HG02884 (cell line): ENCODE results near the gene SH3PXD2A.
"Not testable (repeated sequence)": the region's sequence is repeated elsewhere in the genome, so short reads cannot be mapped to it uniquely, and the experiment has no call there.

Source experiments
- ATAC-seq: cut with Tn5 transposase; IDR thresholded peaks from one replicate; pipeline ENCODE4 v1.9.1; 2021; ENCODE audit warnings: mild to moderate bottlenecking, moderate library complexity; ENCODE audit not compliant: unreplicated experiment

Gene SH3PXD2A

DNA sequence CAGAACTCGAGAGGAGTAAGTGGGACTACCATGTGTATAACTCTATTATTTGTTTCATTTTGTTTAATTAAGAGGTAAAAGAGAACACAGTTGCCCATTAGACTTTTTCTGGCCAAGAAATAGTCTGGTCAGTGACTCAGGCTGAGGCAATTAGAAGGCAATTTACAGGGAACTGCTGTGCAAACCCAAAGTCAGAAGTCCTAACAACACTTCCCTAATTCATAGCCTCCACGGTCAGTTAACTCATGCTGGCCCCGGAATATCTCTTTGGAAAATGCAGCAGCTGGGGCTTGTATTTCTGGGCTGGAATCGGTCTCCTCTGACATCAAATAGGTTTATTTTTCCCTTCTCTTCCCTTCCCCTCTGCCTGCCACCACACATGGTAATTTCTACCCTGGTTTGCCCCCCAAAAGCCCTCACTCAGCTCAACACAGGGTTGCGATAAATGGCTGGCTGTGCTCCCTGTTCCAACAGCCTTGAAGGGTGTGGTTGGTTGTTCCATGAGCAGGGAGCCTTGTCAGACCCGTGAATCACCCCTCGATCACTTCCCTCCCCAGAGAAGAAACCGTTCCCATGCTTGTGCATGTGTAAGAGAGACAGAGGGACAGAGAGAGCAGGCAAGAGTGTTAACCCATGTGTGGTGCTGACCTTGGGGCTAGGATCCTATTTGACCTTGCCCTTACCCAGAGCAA, 5.3 kb downstream of the SH3PXD2A start:
- no peak for ATAC-seq

DNA sequence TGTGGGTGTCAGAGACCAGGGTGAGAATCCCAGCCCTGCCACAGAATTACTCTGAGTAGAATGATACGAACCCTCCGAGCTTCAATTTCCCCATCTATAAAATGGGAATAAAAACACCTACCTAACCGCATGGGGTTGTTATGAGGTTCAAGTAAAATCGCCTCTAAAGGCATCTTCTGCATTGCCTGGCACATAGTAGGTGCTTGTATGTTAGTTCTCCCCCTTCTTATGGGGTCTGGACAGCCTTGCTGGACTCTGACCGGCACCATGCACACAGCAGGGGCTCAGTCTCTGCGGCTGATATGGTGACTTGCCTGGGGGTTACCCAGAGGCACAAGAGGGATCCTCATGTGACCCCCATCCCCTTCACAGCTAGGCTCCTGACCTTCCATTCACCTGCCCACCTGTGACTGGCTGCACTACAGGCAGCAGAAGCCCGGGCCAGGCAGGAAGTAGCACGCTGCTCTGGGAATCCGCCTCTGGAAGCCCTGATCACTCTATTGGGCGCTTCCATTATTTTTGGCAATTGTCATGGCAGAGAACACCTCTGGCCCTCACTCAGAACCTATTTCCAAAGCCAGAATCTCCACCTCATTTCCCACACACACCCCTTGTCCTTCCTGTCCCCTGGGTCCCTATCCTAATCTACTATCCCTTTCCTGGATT, 6.0 kb downstream of the SH3PXD2A start:
- no peak for ATAC-seq

GRCh38 chr10:103847909-103848468, 7.4 kb downstream of the SH3PXD2A start:
- ATAC-seq: no peak

DNA sequence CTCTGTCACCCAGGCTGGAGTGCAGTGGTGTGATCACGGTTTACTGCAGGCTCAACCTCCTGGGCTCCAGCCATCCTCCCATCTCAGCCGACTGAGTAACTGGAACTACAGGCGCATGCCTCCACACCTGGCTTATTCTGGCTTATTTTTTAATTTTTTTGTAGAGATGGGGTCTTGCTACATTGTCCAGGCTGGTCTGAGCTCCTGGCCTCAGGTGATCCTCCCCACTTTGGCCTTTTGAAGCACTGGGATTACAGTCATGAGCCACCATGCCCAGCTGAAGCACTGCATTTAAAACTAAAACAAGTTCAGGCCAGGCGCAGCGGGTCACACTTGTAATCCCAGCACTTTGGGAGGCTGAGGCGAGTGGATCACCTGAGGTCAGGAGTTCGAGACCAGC, 8.0 kb downstream of the SH3PXD2A start:
- no peak for ATAC-seq

- peak; percentile 60 for ATAC-seq
Observed at GRCh38 chr10:103845972-103846371, 9.4 kb downstream of the SH3PXD2A start.

GRCh38 chr10:103845346-103845745, 10.0 kb downstream of the SH3PXD2A start:
- not testable (repeated sequence) for ATAC-seq

DNA sequence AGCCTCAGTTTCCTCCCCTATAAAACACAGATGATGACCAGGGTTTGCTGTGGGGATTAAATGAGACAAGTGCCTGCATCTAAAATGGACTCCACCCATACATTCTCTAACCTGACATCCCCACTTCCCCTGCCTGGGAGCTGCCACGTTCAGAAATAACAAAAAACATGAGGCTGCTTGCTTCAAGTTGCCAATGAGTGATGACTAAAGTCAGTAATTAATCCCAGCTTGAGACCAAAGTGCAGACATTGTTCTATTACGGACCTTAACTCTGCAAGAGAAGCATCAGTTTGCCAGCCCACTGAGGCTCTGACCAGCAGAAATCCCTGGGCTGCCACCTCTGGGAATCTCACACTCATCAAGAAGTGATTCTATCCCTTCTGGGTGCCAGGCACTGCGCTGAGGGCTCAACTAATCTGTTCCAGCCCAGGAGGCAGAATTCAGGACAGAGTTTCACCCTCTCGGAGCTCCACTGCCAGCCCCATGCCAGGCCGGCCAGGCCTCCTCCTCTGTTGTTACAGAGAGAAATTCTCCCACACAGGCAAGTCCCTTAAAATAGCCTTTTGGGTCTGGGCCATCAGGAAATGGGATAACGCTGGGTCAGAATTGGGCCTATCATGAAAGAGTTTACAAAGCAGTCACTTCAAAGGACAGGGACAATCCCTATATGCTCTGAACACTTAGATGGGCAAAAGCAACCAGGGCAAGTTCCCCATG, 11.4 kb downstream of the SH3PXD2A start:
- ATAC-seq: no peak

- no peak for ATAC-seq
Observed at GRCh38 chr10:103843045-103843444, 12.3 kb downstream of the SH3PXD2A start.

DNA sequence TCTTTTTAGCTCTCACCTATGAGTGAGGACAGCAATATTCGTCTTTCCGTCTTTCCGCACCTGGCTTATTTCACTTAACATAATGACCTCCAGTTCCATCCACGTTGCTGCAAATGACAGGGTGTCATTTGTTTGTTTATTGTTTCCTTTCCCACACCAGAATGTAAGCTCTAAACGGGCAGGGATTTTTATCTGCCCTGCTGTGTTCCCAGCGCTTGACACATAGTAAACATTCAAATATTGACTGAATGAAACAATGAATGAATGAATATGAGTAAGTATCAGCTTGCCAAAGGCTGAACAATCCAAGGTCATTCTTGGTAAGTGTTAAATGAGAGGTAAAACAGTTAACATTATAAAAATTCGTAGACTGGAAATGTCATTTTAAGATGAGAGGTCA, 12.8 kb downstream of the SH3PXD2A start:
- ATAC-seq: no peak

DNA sequence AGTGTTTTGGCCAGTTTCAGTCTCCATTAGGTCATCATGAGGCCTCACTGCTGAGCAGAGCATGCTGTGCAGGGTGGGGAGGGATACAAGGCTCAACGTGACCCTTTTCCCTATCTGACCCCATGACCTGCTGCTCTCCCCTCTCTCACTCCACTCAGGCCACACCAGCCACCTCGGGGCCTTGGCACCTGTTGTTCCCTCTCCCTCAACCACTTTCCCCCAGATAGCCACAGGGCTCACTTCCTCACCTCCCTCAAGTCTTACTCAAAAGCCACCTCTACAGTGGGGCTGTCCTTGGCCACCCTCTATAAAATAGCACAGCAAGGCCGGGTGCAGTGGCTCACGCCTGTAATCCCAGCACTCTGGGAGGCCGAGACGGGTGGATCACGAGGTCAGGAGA, 13.9 kb downstream of the SH3PXD2A start:
- ATAC-seq: no peak

DNA sequence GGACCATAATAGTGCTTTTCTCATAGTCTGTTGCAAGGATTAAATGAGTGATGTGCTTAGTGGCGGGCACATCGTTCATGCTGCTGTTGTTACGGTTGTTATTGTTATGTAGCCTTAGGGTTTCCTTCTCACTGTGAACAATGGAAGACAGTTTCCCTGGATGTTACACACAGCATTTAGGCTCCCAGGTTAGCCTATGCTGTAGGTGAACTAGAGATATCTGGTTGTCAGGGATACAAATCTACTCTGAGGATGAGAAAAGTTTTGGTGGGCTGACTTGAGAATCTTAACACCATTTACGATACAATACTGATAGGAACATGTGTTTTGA, 14.7 kb downstream of the SH3PXD2A start:
- no peak for ATAC-seq

GRCh38 chr10:103839872-103840739, 15.3 kb downstream of the SH3PXD2A start:
- ATAC-seq: no peak

DNA sequence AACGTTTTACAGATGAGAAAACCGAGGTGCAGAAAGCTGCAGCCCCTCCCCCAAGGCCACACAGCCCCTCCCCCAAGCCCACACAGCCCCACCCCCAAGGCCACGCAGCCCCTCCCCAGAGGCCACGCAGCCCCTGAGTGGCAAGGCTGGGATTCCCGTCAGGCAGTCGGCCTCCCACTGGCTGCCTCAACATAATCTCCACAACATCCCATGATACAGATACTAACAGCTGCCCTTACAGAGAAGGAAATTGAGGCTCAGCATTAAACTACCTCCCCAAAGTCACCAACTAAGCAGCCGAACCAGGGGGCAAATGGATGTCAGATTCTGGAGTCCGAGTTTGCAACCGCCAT, 15.9 kb downstream of the SH3PXD2A start:
- no peak for ATAC-seq

GRCh38 chr10:103838862-103839518, 16.4 kb downstream of the SH3PXD2A start:
- no peak for ATAC-seq

DNA sequence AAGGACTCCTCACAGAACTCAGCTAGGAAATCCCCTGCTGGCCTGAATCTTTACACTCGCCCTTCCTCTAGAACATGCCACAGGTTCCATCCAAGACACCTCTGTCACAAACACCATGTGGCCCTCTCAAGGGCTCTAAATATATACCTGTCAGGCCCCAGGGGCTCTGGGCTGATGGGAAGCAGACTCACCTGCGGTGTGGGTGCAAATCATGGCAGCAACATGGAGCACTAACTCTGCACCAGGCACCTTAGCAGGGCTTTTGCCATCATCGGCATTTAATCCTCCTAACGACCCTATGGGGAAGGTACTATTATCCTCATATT, 17.3 kb downstream of the SH3PXD2A start:
- ATAC-seq: no peak

GRCh38 chr10:103837370-103838069, 17.9 kb downstream of the SH3PXD2A start:
- no peak for ATAC-seq

GRCh38 chr10:103836861-103837260, 18.5 kb downstream of the SH3PXD2A start:
- no peak for ATAC-seq

- no peak for ATAC-seq
Observed at GRCh38 chr10:103836273-103836672, 19.1 kb downstream of the SH3PXD2A start.

DNA sequence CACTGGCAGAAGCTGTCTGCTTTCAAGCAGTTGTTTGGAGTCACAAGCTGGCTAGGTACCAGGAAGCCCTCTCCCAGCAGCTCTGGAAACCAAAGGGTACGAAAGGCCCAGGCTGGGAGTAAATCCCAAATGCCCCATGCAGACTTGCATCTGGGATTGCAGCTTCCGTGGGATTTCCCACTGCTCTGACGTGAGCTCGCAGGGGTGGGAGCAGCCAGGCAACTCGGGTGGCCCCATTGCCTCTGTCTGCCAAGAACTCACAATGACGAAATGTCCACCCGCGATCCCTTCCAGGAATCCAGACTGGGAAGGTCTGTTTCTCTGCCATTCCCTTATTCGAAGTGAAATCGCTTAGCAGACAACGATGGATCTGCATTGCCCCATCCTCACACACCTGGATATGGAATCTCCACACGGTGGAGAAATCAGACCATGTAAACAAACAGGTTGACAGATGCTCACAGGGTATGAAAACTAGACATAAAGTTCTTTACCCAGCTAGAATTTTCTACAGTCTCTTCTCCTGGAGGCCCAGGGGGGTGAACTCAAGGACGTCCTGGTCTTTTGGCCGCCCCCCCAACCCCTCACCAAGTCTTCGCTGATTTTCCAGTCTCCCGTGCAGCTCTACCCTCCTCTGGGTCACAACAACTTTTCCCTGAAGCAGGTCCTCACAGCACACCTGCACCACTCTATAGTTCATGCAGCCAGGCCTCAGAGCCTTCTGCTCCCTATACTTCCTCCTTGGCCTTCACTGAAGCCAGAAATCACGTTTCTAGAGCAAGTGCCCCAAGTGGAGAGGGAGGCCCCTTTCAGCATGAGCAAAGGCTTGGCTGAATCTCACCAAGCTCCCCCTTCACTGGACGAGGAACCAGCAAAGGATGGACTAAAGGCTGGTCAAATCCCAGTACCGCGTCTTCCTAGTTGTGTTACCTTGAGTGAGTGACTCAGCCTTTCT, 20.0 kb downstream of the SH3PXD2A start:
- ATAC-seq: no peak
